HG03460 (cell line): ENCODE results near the gene DDX20.

Experiments
- ATAC-seq: cut with Tn5 transposase; IDR thresholded peaks from one replicate; pipeline ENCODE4 v1.9.1; 2021; ENCODE audit not compliant: unreplicated experiment

The DDX20 gene, protein sequence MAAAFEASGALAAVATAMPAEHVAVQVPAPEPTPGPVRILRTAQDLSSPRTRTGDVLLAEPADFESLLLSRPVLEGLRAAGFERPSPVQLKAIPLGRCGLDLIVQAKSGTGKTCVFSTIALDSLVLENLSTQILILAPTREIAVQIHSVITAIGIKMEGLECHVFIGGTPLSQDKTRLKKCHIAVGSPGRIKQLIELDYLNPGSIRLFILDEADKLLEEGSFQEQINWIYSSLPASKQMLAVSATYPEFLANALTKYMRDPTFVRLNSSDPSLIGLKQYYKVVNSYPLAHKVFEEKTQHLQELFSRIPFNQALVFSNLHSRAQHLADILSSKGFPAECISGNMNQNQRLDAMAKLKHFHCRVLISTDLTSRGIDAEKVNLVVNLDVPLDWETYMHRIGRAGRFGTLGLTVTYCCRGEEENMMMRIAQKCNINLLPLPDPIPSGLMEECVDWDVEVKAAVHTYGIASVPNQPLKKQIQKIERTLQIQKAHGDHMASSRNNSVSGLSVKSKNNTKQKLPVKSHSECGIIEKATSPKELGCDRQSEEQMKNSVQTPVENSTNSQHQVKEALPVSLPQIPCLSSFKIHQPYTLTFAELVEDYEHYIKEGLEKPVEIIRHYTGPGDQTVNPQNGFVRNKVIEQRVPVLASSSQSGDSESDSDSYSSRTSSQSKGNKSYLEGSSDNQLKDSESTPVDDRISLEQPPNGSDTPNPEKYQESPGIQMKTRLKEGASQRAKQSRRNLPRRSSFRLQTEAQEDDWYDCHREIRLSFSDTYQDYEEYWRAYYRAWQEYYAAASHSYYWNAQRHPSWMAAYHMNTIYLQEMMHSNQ

DNA sequence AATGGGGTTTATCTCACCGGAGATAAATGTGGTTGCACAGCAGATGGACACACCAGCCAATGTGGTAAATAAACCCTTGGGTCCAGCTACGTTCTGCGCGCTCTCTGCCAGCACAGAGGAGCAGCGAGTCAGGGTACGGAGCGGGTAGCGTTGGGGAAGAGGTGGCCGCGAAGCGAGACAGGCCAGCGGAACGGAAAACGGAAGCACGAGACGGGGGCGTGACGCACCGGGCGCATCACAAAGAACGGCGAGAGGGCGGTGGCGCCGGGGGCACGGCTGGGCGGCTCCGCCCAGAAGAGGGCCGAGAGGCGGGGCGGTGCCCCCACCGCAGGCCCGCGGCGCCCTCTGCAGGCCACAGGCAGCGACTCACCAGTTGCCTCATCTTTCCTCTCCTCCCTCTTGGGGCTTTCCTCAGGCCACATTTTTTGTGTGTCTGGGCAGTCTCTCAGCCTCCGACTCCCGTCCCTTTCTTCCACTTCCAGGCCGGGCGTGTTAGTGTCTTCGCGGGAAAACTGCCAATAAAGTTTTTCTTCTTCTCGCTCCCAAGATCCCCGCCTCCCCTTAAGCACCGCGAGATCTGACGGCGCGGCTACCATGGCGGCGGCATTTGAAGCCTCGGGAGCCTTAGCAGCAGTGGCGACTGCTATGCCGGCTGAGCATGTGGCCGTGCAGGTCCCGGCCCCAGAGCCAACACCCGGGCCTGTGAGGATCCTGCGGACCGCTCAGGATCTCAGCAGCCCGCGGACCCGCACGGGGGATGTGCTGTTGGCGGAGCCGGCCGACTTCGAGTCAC, at the start of gene DDX20:
DDX20 (plus strand) TSS at position 571 of the 793 bp plus-strand sequence; CDS start at position 595, 24 bp downstream.
- ATAC-seq: peak; percentile 86

DNA sequence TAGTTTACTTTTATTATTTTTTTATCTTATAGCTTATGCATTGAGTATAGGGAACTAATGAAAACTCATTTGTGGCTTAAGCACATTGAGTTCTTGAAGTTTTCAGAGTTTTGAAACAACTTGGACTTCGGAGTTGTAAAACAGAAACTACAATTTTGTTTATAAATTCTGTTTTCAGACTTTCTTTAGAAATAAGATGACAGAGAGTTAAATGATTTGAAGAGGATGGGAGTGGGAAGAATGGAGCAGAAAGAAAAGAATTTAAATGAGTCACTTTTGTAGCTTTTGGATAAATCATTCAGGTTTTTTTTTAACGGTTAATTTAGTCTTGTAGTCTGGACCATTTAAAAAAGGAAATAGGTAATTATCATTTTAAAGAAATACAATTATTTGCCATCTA, 48.8 kb upstream of the DDX20 start:
- no peak for ATAC-seq

DNA sequence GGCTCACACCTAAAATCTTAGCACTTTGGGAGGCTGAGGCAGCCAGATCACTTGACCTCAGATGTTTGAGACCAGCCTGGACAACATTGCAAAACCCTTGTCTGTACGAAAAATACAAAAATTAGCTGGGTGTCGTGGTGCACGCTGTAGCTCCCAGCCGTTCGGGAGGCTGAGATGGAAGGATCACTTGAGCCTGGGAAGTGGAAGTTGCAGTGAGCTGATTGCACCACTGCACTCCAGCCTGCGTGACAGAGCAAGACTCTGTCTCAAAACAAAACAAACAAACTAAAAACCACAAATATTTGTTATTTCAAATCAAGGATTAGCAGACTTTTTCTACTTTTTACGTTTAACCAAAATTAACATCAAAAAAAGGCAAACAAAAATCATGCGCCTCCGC, 47.8 kb upstream of the DDX20 start:
- ATAC-seq: no peak

DNA sequence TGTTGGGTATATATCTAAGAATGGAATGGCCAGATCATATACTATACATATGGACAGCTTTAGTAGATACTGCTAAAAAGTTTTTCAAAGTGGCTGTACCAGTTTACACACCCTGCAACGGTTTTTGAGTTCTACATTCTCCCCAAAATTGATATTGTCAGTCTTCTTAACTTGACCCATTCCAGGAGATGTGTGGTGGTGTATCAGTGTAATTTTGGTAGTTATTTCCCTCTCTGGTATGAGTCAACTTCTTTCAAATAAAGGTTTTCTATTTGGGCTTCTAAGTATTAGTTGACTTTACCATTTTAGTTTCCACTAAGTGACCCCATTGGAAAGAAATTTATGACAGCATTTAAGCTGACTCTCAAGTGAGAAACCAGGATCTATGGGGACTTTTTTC, 45.7 kb upstream of the DDX20 start:
- no peak for ATAC-seq

DNA sequence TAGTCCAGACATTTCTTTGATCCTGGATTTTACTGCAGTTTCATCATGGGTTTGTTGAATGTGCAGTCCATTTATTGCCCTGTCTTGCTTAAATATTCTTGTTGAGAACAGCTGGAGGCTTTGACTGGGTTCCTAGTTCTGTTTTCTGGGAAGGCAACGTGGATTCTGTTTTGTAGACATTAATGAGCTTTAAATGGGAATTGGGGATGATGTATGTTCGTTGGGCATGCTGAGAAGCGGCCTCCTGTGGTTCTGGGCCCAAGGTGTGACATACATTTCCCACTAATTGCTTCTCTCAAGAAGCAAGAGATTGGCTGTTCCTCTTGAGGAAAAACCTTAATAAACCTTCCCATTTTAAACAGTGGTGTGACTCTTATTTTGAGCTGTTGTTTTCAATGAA, 39.4 kb upstream of the DDX20 start:
- no peak for ATAC-seq

DNA sequence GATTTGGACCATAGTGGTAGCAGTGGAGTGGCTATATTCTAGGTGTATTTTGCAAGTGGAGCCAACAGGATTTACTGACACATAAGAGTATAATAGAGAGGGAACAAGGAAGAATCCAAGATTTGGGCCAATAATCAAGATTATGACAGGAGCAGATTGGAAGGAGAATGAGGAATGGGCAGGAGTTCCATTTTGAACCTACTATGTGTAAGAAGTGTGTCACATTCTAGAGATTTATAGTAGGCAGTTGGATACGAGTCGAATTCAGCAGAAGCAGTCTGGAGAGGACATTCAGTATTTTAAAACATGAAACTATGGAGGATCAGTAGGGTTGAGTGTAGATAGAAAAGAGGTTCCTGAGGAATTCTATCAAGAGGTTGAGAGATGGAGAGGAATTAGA, 38.3 kb upstream of the DDX20 start:
- no peak for ATAC-seq

DNA sequence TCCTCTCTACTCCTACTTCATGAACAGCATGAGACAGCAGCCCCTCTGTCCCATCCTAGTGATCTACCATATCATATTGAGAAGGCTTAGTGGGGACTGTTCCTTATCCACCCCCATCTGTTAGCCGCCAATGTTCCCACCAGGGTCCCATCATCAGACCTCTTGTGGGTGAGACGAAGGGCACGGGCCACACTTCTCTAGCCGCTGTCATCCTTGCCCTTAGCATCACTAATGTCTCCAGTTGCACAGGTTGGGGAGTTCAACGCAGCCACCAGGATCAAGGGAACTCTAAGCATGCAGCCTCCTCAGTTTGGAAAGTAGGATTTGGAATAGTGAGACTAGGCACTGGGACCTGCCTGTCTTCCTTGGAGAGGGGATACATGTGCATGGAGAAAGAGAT, 36.6 kb upstream of the DDX20 start:
- no peak for ATAC-seq

DNA sequence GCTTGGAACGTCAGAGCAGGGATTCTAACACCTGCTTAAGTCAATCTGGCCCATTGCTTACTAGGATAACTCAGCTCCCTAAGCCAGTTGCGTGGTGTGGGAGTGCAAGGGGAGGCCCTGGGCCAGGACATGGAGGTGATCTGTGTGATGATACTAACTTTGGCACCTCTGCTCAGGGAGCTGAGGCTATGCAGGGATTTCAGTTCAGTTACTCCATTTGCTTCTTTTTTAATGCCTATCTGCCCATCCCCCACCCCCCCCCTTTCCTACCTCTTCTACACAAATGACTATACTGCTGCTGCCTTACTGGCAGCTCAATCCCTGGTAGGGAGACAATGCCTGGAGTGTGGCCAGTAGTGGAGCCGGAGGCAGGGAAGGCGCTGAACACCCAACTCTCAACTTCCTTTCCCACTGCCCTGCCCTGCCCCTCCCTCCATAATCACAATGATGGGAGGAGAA, 36.0 kb upstream of the DDX20 start:
- ATAC-seq: no peak

DNA sequence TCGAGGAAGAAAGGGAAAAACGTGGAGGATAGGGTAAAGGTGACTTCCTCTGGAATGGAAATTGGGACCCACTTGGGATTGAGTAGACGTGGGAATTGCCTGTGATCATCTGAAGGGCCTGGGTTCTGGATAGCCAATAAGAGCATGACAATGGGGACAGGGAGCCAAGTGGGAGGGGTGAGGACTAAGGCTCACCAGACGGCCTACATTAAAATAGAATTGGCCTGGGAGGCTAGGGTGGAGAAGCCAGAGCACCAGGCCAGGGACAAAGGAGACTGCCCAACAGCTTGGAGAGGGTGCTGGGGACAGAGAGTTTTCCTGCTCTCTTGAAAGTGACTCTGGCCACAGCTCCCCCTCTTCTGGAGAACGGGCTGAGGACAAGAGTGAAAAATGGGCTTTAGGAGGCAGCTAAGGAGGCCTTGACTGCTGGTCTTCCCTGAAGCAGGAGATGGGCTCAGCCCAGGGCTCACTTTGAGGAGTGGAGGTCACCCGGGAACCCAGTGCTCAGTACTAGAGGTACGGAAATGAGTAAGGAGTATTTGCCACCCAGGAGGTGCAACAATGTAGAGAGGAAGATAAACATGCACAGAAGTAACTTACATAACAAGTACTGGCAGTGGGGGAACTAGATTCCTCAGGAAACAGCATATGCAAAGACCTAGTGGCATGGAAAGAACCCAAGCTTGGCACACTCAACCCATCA, 35.3 kb upstream of the DDX20 start:
- ATAC-seq: no peak

DNA sequence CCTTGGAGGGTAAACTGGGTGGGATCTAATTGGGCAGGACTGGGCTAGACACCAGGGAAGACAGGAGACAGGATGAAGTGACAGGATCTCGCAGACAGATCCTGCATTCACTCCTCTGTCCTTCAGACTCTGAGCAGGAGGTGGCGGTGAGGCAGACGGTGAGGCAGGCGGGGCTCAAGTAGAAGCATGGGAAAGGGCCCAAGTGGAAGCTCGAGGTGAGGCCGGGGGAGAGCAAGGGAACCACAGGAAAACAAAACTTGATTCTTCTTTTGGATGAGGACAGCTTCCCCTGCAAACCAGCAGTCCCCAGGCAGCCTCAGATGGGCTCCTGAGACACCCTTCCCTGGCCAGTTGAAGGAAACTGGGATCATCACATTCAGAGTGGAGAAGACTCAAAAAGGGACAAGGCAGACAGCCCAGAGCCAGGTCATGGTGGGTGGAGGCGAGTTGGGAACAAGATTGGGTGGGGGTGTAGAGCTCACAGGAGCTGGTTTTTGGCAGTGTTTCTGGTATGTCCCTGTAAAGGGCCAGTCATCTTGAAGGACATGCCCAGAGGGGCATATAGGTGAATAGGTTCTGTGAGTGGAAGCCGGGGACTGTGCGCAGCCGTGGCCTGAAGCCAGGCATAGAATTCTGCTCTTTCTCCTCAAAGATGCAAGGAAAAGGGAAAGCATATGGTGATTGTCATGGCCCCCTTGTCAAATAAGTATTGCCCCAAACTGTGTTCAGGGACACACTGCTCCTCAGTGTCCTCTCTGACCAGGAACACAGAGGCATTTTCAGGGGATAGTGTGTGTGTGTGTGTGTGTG, 34.5 kb upstream of the DDX20 start:
- ATAC-seq: no peak

DNA sequence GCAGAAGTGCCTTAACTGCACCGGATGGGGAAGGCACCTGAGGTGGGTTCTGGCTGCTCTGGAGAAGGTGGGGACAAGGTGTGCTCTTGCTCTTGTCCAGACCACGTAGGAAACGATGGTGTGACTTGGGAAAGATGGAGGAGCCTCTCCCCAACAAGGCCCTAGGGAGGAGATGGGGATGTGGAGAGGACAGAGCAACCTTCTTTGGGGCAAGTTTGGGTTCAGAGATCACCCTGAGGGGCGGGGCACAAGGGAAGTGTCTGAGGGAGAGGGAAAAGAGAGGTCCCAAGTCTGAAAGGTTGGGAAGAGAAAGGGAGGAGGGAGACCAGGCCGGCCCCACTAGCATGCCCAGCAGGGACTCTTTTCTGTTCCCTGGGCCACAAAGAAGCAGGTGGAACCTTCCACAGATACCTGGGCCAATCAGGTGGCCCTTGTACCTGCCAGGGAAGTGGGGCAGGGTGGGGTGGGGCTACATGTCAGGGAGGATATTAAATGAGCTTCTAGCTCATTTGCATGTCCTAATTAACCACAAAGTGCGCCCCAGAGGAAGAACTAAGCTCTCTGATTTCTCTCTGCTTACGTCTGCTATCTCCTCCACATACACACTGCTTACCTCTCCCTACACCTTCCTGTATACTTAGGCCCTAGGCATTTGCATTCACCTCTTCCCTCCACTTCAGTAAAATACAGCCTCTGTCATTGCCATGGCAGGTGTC, 32.5 kb upstream of the DDX20 start:
- no peak for ATAC-seq

DNA sequence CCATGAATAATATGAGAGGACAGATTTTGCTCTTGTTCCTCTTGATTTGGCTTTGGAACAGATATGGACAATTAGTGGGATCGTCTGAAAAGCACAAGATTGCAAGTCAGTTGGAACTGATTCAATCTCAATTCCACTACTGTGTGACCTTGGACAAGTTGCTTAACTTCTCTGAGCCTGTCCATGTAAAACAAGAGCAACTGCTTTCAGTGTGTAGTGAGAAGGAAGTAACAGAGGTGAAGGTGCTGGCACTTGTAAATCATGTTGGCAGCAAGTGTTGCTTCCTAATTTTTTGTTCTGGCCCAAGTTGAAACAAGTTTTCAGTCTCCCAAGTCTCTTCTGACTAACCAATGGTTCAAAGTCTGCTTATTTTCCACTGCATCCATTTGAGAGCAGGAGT, 31.8 kb upstream of the DDX20 start:
- ATAC-seq: no peak

DNA sequence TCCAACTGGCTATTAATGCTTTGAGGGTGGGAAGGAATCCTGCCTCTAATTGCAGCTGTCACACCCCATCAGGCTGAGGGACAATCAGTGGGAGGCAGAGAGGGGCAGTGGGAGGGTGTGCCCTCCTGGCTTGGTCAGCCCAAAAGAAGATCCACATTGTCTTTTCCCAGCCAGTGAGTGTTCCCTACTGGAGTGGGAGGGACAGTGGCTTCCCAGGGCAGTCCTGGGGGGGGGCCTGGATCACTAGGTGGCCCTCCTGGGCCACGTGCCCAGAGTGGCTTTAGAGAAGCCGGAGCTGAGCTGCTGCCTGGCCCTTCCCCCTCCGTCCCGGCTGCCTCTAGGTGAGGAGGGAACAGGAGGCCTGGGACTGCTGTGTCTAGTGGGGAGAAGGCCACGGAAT, 30.5 kb upstream of the DDX20 start:
- ATAC-seq: no peak

DNA sequence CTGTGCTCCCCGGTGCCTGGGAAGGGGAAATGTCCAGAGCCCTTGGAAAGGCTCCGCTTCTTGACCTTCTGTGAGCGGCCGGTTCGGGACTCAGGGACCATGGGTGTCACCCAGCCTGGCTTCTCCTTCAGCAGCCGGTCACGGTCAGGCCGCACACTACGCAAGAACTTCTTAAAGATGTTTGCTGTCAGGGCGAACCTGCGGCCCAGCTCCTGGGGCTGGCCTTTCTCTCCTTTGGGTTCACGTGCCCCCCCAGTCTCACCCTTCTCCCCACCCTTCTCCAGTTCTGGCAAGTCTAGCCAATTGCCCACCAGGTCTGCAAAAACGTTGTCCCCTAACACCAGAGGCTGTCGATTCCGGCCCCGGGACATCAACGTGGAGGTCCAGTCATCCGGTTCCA, 28.6 kb upstream of the DDX20 start:
- ATAC-seq: no peak

DNA sequence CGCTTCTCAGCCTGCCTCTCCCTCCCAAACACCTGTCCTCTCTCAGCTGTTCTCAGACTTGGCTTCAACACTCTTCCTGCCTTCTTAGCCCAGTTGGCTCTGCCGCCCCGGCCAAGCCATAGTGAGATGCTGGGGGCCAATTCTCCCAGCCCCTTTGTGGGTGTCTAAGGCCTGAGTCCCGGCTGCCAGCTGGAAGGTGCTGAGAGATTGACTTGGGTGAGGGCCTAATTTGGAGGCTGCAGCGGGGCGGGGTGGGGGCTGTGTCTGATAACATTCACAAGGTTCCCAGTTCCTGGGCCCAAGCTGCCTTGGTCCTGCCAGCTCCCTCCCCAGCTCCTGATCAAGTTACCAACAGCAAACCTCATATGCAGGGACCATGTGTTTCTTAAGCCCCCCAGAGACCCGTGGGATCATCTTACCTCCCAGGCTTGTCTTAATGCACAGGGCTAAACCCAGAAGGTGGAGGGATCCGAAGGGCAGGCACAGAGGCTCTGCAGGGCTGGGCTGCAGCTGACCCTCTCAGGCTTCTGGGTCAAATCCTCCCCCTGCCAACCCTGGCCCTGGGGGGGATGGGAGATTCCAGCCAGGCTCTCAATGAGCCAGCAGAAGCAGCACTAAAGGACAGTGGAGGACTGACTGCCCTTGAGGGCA, 26.3 kb upstream of the DDX20 start:
- ATAC-seq: no peak

DNA sequence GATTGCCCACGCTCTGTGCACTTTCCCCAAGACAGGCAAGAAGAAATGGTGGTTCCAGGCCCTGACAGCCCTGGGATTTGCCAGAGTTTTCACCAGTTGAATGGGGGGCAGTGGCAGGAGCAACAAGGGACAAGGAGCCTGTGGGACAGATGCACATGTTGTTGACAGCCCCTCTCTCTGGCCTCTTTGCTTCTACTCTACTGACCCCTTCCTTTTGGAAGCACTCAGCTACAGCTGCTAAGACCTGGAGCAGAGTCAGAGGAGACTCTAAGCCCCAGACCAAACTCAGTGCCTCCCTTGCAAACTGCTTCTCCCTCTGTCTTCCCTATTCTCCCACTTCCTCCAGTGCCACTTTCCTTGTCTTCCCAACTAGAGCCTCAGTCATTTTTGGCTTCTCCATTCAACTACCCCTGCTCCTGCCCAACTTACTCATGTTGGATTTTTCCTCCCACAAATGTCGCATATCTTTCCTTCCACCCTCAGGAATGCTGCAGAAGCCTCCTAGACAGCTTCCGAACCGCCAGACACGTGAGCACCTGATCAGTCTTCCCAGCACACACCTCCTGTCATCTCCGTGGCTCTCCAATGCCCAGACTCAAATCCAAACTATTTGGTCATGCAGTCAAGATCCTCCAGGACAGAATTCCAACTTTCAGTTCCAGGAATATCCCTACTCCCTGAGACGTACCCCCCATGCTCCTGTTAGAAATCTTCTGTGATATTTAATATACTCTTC, 25.6 kb upstream of the DDX20 start:
- ATAC-seq: no peak

DNA sequence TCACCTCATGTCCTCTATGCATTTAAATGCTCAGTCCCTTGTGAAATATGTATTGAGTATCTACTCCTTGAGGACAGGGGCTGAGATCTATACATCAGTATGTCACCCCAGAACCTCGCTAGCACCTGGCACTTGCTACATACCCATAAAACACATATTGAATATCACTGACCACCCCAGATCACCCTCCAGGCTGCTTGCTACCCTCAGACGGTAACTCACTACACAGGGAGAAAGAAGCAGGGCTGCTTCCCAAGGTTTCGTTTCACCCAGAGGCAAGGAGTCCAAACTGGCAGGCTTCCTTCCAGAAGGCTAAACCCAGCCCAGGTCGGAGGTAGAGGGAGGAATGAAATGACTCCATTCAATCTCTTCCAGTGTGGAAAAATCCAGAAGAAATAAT, 25.0 kb upstream of the DDX20 start:
- ATAC-seq: no peak

DNA sequence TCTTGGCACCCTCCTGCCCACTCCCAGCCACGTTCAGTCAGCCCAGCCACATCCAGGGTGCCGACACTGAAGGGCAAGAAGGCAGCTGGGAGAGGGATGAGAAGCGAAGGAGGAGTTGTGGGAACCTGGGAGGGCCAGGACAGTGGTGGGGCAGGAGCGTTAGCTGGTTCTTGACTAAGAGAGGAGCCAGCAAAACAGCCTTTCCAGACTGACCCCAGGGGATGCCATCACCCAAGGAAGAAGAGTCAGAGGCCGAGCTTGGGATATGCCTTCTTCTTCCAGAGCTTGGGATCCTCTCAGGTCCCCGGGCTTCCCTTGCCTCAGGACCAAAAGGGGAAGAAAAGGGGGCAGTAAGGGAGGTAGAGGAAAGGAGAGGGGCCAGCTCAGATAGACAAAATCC, 23.7 kb upstream of the DDX20 start:
- ATAC-seq: no peak
